ENCODE measurements around the gene PEAK1.

Gene PEAK1

GRCh38 chr15:77121599-77121998 lies 298.3 kb downstream of the PEAK1 start:
- no peak overlapping the region for H3K9ac ChIP-seq (ENCODE audit: low read depth, low read length)
- no peaks in the 10 kb centered on the region for H3K36me3 ChIP-seq (ENCODE audit: insufficient read depth, low read length)
- peaks cover 12% of the 10 kb centered on the region for H3K4me1 ChIP-seq (ENCODE audit: insufficient read depth, low read length)
- H3K9me3 ChIP-seq (ENCODE audit: control insufficient read depth, insufficient read depth, low read length) = no peaks in the 10 kb centered on the region

DNA sequence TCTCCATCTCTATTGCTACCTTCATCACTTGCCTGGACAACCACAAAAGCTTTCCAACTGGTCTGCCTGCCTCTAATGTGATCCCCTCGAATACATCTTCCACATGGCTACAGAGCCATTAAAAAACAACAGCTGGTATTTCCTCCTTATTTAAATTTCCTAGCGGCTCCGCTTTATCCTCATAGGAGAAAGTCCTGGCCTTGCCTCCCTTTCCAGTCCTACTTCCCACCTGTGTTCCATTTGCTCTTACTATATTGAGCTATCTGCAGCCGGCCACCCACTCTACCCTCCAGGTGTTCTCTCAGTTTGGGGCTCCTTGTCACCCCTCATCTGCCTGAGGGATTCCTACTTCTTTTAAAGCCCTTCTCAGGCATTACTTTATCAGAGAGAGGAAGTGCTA lies 299.3 kb downstream of the PEAK1 start:
- Histone ChIP-seq H3K4me1 (ENCODE audit: insufficient read depth, low read length) (peaks cover 12% of the 10 kb centered on the region), H3K36me3 (ENCODE audit: insufficient read depth, low read length) (no peaks in the 10 kb centered on the region), H3K9me3 (ENCODE audit: control insufficient read depth, insufficient read depth, low read length) (no peaks in the 10 kb centered on the region), H3K9ac (ENCODE audit: low read depth, low read length) (no peak overlapping the region)

DNA sequence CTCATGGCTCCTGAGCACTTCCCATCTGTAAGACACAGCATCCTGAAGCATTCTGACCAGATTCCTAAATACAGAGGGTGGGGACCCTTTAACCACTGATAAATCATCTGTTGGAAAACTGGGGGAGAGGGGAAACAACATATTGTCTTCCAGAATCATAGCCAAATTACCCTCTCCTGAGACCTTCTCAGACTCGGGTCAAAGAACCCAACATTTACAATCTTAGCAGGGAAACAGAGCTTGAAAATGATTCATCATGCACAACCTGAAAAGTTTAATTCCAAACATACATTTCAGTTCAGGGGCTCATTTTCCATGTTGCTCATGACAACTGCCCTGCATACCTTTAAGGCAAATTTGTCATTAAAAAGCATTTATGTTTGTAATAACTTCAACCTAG lies 300.5 kb downstream of the PEAK1 start:
- no peak overlapping the region for H3K9ac ChIP-seq (ENCODE audit: low read depth, low read length)
- no peaks in the 10 kb centered on the region for H3K9me3 ChIP-seq (ENCODE audit: control insufficient read depth, insufficient read depth, low read length)

GRCh38 chr15:77118882-77119321 lies 301.0 kb downstream of the PEAK1 start:
- peaks cover 12% of the 10 kb centered on the region for H3K4me1 ChIP-seq (ENCODE audit: insufficient read depth, low read length)
- no peaks in the 10 kb centered on the region for H3K36me3 ChIP-seq (ENCODE audit: insufficient read depth, low read length)
- H3K9ac ChIP-seq (ENCODE audit: low read depth, low read length) = no peak overlapping the region
- no peaks in the 10 kb centered on the region for H3K9me3 ChIP-seq (ENCODE audit: control insufficient read depth, insufficient read depth, low read length)

More for the DNA sequence above, 300.5 kb downstream of the PEAK1 start:
- Histone ChIP-seq H3K4me1 (ENCODE audit: insufficient read depth, low read length) (peaks cover 12% of the 10 kb centered on the region), H3K36me3 (ENCODE audit: insufficient read depth, low read length) (no peaks in the 10 kb centered on the region)

DNA sequence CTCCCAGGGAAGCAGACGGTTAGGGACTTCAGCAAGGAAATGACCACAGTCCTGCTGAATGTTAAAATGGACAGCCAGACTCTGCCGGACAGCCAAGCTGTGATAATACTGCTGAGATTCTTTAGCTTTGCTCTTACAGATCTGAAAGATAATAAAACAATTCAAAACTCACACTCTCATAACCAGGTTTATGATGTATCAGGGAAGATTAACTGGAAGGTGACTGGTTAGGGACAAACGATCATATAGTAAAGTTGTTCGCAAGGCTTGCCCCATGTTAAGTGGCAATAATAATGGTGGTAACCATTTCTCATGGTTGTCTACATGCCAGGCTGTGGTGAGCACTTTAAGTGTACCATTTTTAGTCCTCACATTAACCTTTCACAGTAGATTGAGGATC lies 304.7 kb downstream of the PEAK1 start:
- Histone ChIP-seq H3K9ac (ENCODE audit: low read depth, low read length) (no peak overlapping the region), H3K9me3 (ENCODE audit: control insufficient read depth, insufficient read depth, low read length) (no peaks in the 10 kb centered on the region), H3K4me1 (ENCODE audit: insufficient read depth, low read length) (peaks cover 6% of the 10 kb centered on the region; the same call in 1 of the 2 replicates), H3K36me3 (ENCODE audit: insufficient read depth, low read length) (no peaks in the 10 kb centered on the region; the same call in 1 of the 2 replicates)

DNA sequence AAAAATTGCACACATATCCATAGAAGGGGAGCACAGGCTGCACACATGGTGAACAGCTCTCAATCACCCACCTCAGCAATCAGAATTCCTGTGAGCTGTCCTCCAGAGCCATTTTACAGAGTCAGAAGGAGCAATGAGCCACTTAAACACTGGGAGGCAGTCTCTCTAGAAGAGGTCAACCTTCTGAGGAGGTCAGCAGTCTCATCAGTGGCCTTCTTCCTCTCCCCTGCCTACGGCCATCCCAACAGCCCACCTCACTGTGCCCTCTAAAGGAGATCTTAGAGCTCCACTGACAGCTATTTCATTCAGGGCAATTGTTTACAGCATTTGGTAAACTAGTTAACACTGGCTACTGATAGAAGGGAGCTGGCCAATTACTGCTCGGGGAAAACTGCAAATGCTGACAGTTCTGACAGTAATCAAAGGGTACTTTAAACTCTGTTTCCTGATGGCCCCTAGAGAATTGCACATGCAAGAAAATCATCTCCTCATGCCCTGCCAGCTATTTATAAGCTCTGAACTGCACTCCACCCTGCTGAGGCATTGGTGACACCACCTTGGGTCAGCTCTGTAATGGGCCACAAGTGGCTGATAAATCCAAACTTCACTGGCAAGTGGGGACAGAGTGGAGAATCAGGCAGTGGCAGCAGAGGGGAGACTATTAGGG lies 306.9 kb downstream of the PEAK1 start:
- H3K4me1 ChIP-seq (ENCODE audit: insufficient read depth, low read length) = peaks cover 1% of the 10 kb centered on the region; the same call in 1 of the 2 replicates
- no peaks in the 10 kb centered on the region; the same call in 1 of the 2 replicates for H3K36me3 ChIP-seq (ENCODE audit: insufficient read depth, low read length)
- no peaks in the 10 kb centered on the region for H3K9me3 ChIP-seq (ENCODE audit: control insufficient read depth, insufficient read depth, low read length)
- no peak overlapping the region for H3K9ac ChIP-seq (ENCODE audit: low read depth, low read length)

DNA sequence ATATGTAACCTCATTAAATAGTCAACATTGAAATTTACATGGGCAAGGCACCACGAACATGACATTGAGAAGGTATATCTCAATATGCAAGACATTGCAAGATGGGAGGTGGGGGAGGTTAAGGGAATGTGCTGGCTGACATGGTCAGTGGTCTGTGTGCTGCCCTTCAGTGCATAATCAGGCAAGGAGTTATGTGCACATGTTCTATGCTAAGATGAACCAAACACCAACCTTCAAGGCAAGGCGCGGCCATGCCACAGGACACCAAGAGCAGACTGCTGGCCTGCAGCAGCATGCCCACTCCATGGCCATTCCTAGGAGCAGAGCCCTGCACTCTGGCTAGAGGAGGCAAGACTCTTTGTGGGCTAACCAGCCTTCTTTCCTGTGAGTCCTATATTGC lies 308.1 kb downstream of the PEAK1 start:
- Histone ChIP-seq H3K9me3 (ENCODE audit: control insufficient read depth, insufficient read depth, low read length) (no peaks in the 10 kb centered on the region), H3K9ac (ENCODE audit: low read depth, low read length) (no peak overlapping the region), H3K4me1 (ENCODE audit: insufficient read depth, low read length) (peaks cover 8% of the 10 kb centered on the region), H3K36me3 (ENCODE audit: insufficient read depth, low read length) (no peaks in the 10 kb centered on the region; the same call in 1 of the 2 replicates)

DNA sequence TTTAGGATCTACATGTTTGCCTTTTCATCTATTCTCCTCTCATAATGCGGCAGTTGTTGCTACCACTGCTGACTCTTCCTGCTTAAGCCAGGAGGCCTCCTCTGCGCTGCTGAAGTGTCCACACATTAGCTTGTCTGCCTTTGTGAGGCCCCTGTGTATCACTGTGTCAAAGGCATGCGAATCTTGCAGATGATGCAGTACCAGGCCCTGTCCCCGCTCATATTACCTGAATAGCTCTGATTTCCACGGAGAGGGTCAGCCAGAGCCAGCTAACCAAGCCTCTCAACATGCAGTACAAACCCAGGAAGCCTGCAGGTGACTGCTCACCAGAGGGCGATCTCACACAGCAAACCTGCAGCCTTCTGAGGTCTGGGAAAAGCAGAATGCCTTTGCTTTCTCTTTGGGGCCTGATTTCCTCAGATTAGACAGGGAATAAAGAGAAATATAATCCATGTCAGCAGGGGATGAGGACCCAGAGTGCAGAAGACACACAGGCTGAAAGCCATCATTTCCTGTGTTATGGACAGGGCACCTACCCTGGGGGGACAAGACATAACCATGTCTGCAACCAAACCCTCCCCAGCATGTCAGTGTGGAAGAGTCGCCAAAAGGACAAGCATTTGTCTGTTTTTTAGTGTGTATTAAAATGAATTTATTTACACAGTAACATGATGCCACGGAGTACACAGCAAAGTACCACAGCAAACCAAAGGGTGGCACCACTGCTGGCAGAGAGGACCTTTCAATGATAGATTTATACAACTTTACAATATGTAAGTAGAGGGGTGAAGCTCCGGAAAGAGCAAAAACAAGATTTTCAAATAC lies 312.2 kb downstream of the PEAK1 start:
- no peak overlapping the region for H3K9ac ChIP-seq (ENCODE audit: low read depth, low read length)
- no peaks in the 10 kb centered on the region for H3K9me3 ChIP-seq (ENCODE audit: control insufficient read depth, insufficient read depth, low read length)
- H3K36me3 ChIP-seq (ENCODE audit: insufficient read depth, low read length) = no peaks in the 10 kb centered on the region; the same call in 1 of the 2 replicates
- peaks cover 8% of the 10 kb centered on the region for H3K4me1 ChIP-seq (ENCODE audit: insufficient read depth, low read length)

DNA sequence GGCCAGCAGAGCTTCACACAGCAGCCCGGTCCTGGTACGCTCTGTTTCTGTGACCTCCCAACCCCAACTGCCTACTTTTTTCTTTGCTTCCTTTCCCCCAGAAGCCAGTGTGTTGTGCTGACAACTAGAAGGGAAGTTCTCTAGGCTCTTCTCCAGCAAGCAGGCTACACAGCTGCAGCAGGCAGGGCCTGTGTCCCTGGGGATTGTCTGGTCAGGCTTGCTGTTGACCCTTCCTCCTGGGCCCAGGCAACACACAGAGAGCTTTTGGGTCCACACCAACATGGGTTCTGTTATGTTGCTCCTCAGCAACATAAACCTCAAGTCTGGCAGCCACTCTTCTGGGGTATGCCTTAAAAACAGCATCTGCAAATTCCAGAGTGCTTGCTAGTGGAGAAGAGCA lies 312.8 kb downstream of the PEAK1 start:
- no peaks in the 10 kb centered on the region for H3K9me3 ChIP-seq (ENCODE audit: control insufficient read depth, insufficient read depth, low read length)
- peaks cover 8% of the 10 kb centered on the region for H3K4me1 ChIP-seq (ENCODE audit: insufficient read depth, low read length)
- H3K36me3 ChIP-seq (ENCODE audit: insufficient read depth, low read length) = no peaks in the 10 kb centered on the region; the same call in 1 of the 2 replicates
- H3K9ac ChIP-seq (ENCODE audit: low read depth, low read length) = no peak overlapping the region

GRCh38 chr15:77104155-77104554 lies 315.7 kb downstream of the PEAK1 start:
- H3K36me3 ChIP-seq (ENCODE audit: insufficient read depth, low read length) = no peaks in the 10 kb centered on the region
- H3K9me3 ChIP-seq (ENCODE audit: control insufficient read depth, insufficient read depth, low read length) = no peaks in the 10 kb centered on the region
- H3K9ac ChIP-seq (ENCODE audit: low read depth, low read length) = no peak overlapping the region
- peaks cover 8% of the 10 kb centered on the region for H3K4me1 ChIP-seq (ENCODE audit: insufficient read depth, low read length)

DNA sequence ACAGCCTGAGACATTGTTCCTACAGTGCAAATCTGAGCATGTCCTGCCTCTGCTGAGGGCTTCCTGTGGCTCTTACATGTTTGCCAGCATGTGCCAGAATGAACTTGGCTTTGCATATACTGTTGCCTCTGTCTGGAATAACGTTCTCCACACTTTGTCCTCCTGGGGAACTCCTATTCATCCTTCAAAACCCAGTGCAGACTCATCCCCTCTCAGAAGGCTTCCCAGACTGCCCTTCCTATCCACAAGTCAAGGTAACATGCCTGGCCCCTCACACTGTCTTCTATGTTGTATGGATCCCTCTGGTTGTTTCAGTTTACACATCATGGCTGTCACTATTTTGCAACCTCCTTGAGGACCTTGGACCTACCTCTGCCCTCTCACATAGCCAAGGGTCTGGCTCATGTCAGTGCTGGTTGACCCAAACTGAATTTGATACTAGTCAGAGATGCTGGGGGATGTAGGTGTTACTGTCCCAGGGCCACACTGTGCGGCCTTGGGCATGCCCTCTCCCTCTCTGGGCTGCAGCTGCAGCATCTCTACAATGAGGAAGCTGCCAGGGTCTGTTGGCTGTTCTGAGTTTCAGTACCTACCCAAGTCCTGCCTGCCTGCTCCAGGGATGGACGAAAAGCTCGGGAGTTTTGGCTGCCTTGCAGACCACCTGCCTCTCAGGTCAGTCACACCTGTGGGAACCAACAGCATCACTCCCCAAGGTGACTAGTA lies 320.0 kb downstream of the PEAK1 start:
- no peaks in the 10 kb centered on the region for H3K4me1 ChIP-seq (ENCODE audit: insufficient read depth, low read length)
- no peaks in the 10 kb centered on the region for H3K9me3 ChIP-seq (ENCODE audit: control insufficient read depth, insufficient read depth, low read length)
- no peaks in the 10 kb centered on the region for H3K36me3 ChIP-seq (ENCODE audit: insufficient read depth, low read length)
- no peak overlapping the region for H3K9ac ChIP-seq (ENCODE audit: low read depth, low read length)

GRCh38 chr15:77098572-77098971 lies 321.3 kb downstream of the PEAK1 start:
- Histone ChIP-seq H3K9me3 (ENCODE audit: control insufficient read depth, insufficient read depth, low read length) (no peaks in the 10 kb centered on the region), H3K9ac (ENCODE audit: low read depth, low read length) (no peak overlapping the region), H3K36me3 (ENCODE audit: insufficient read depth, low read length) (no peaks in the 10 kb centered on the region), H3K4me1 (ENCODE audit: insufficient read depth, low read length) (no peaks in the 10 kb centered on the region)

- Histone ChIP-seq H3K9me3 (ENCODE audit: control insufficient read depth, insufficient read depth, low read length) (no peaks in the 10 kb centered on the region), H3K4me1 (ENCODE audit: insufficient read depth, low read length) (no peaks in the 10 kb centered on the region), H3K9ac (ENCODE audit: low read depth, low read length) (no peak overlapping the region), H3K36me3 (ENCODE audit: insufficient read depth, low read length) (no peaks in the 10 kb centered on the region)
Observed at GRCh38 chr15:77097921-77098320, 322.0 kb downstream of the PEAK1 start.

- Histone ChIP-seq H3K36me3 (ENCODE audit: insufficient read depth, low read length) (no peaks in the 10 kb centered on the region), H3K9me3 (ENCODE audit: control insufficient read depth, insufficient read depth, low read length) (no peaks in the 10 kb centered on the region), H3K4me1 (ENCODE audit: insufficient read depth, low read length) (no peaks in the 10 kb centered on the region), H3K9ac (ENCODE audit: low read depth, low read length) (no peak overlapping the region)
Observed at GRCh38 chr15:77097248-77097721, 322.6 kb downstream of the PEAK1 start.

Measured in ES-I3 (cell line).